T-helper 2 cell treated with Interferon-gamma antibody and Interleukin-4, amounts not matched to agents 5 μg/mL and 100 μg/mL, for 36 hours (primary cell): ENCODE measurements around the gene RASSF5.

Experiments
- DNase-seq: peaks from one replicate; pipeline ENCODE4 v3.0.0; 2021; ENCODE audit warnings: low spot score
- H3K27ac Mint-ChIP-seq: one replicate; pipeline ENCODE4 v1.8.0; 2021; ENCODE audit warnings: mild to moderate bottlenecking, mixed read lengths
- H3K27me3 Mint-ChIP-seq: one replicate; pipeline ENCODE4 v1.8.0; 2021; ENCODE audit warnings: low read depth, mixed read lengths
- H3K36me3 Mint-ChIP-seq: one replicate; pipeline ENCODE4 v1.8.0; 2021; ENCODE audit warnings: low read depth, mixed read lengths
- H3K4me1 Mint-ChIP-seq: one replicate; pipeline ENCODE4 v1.8.0; 2021; ENCODE audit warnings: low read depth, mixed read lengths
- H3K4me3 Mint-ChIP-seq: one replicate; pipeline ENCODE4 v1.8.0; 2022; ENCODE audit warnings: mild to moderate bottlenecking, moderate library complexity, mixed read lengths
- H3K9me3 Mint-ChIP-seq: one replicate; pipeline ENCODE4 v1.8.0; 2021; ENCODE audit warnings: mixed read lengths

RASSF5 gene

GRCh38 chr1:206507284-206508129 is at the start of gene RASSF5:
Gene RASSF5, plus strand, starts transcription at chr1:206507531. Its CDS starts 72 bp downstream, at chr1:206507603.
- no peak within 1 kb of the TSS for H3K27ac Mint-ChIP-seq
- peaks cover 42% of the 10 kb centered on the region for H3K27me3 Mint-ChIP-seq
- peaks cover 26% of the 10 kb centered on the region for H3K4me1 Mint-ChIP-seq
- peaks cover 5% of the 10 kb centered on the region for H3K36me3 Mint-ChIP-seq
- peak within 1 kb of the TSS; percentile 77 for H3K4me3 Mint-ChIP-seq
- DNase-seq, result peak; percentile 82
- no peaks in the 10 kb centered on the region for H3K9me3 Mint-ChIP-seq

- Mint-ChIP-seq H3K36me3 (peaks cover 16% of the 10 kb centered on the region), H3K4me3 (no peak overlapping the region), H3K9me3 (no peaks in the 10 kb centered on the region), H3K27me3 (no peaks in the 10 kb centered on the region), H3K27ac (no peak overlapping the region), H3K4me1 (peaks cover 22% of the 10 kb centered on the region)
- no peak for DNase-seq
Observed at GRCh38 chr1:206459703-206460102, 47.6 kb upstream of the RASSF5 start.

- Mint-ChIP-seq H3K36me3 (peaks cover 11% of the 10 kb centered on the region), H3K27ac (no peak overlapping the region), H3K9me3 (no peaks in the 10 kb centered on the region), H3K4me3 (no peak overlapping the region), H3K4me1 (peaks cover 31% of the 10 kb centered on the region), H3K27me3 (no peaks in the 10 kb centered on the region)
- DNase-seq, result no peak
Observed at GRCh38 chr1:206460836-206461426, 46.4 kb upstream of the RASSF5 start.

GRCh38 chr1:206461602-206462455 is 45.5 kb upstream of the RASSF5 start:
- peak; percentile 53 for DNase-seq
- peaks cover 34% of the 10 kb centered on the region for H3K4me1 Mint-ChIP-seq
- no peak overlapping the region for H3K27ac Mint-ChIP-seq
- peaks cover 10% of the 10 kb centered on the region for H3K36me3 Mint-ChIP-seq
- no peaks in the 10 kb centered on the region for H3K9me3 Mint-ChIP-seq
- no peaks in the 10 kb centered on the region for H3K27me3 Mint-ChIP-seq
- H3K4me3 Mint-ChIP-seq, result no peak overlapping the region

GRCh38 chr1:206463137-206463536 is 44.2 kb upstream of the RASSF5 start:
- H3K9me3 Mint-ChIP-seq, result no peaks in the 10 kb centered on the region
- H3K4me3 Mint-ChIP-seq, result no peak overlapping the region
- H3K27ac Mint-ChIP-seq, result peak overlapping the region; percentile 55
- peaks cover 44% of the 10 kb centered on the region for H3K4me1 Mint-ChIP-seq
- H3K36me3 Mint-ChIP-seq, result peaks cover 9% of the 10 kb centered on the region
- no peak for DNase-seq
- H3K27me3 Mint-ChIP-seq, result no peaks in the 10 kb centered on the region

- H3K36me3 Mint-ChIP-seq, result peaks cover 8% of the 10 kb centered on the region
- no peak overlapping the region for H3K4me3 Mint-ChIP-seq
- peaks cover 50% of the 10 kb centered on the region for H3K4me1 Mint-ChIP-seq
- DNase-seq, result no peak
- H3K27me3 Mint-ChIP-seq, result no peaks in the 10 kb centered on the region
- no peak overlapping the region for H3K27ac Mint-ChIP-seq
- H3K9me3 Mint-ChIP-seq, result no peaks in the 10 kb centered on the region
Observed at GRCh38 chr1:206463911-206464310, 43.4 kb upstream of the RASSF5 start.

- peak overlapping the region; percentile 56 for H3K27ac Mint-ChIP-seq
- H3K36me3 Mint-ChIP-seq, result peaks cover 8% of the 10 kb centered on the region
- DNase-seq, result no peak
- no peaks in the 10 kb centered on the region for H3K9me3 Mint-ChIP-seq
- H3K27me3 Mint-ChIP-seq, result no peaks in the 10 kb centered on the region
- H3K4me3 Mint-ChIP-seq, result no peak overlapping the region
- H3K4me1 Mint-ChIP-seq, result peaks cover 56% of the 10 kb centered on the region
Observed at GRCh38 chr1:206464456-206464964, 42.8 kb upstream of the RASSF5 start.

- H3K9me3 Mint-ChIP-seq, result no peaks in the 10 kb centered on the region
- H3K4me1 Mint-ChIP-seq, result peaks cover 63% of the 10 kb centered on the region
- peaks cover 11% of the 10 kb centered on the region for H3K36me3 Mint-ChIP-seq
- H3K4me3 Mint-ChIP-seq, result peak overlapping the region; percentile 73
- no peak for DNase-seq
- no peaks in the 10 kb centered on the region for H3K27me3 Mint-ChIP-seq
- H3K27ac Mint-ChIP-seq, result peak overlapping the region; percentile 87
Observed at GRCh38 chr1:206465951-206466350, 41.4 kb upstream of the RASSF5 start.

GRCh38 chr1:206466840-206467649 is 40.3 kb upstream of the RASSF5 start:
- H3K27ac Mint-ChIP-seq, result peak overlapping the region; percentile 79
- H3K9me3 Mint-ChIP-seq, result no peaks in the 10 kb centered on the region
- DNase-seq, result no peak
- H3K4me3 Mint-ChIP-seq, result peak overlapping the region; percentile 47
- peaks cover 20% of the 10 kb centered on the region for H3K36me3 Mint-ChIP-seq
- peaks cover 69% of the 10 kb centered on the region for H3K4me1 Mint-ChIP-seq
- H3K27me3 Mint-ChIP-seq, result no peaks in the 10 kb centered on the region

- peaks cover 28% of the 10 kb centered on the region for H3K36me3 Mint-ChIP-seq
- peak overlapping the region; percentile 84 for H3K27ac Mint-ChIP-seq
- no peak for DNase-seq
- peak overlapping the region; percentile 47 for H3K4me3 Mint-ChIP-seq
- no peaks in the 10 kb centered on the region for H3K27me3 Mint-ChIP-seq
- H3K4me1 Mint-ChIP-seq, result peaks cover 74% of the 10 kb centered on the region
- H3K9me3 Mint-ChIP-seq, result no peaks in the 10 kb centered on the region
Observed at GRCh38 chr1:206467915-206468314, 39.4 kb upstream of the RASSF5 start.

GRCh38 chr1:206468571-206468970 is 38.8 kb upstream of the RASSF5 start:
- Mint-ChIP-seq H3K4me3 (peak overlapping the region; percentile 47), H3K4me1 (peaks cover 71% of the 10 kb centered on the region), H3K36me3 (peaks cover 27% of the 10 kb centered on the region), H3K27me3 (no peaks in the 10 kb centered on the region), H3K9me3 (no peaks in the 10 kb centered on the region), H3K27ac (peak overlapping the region; percentile 84)
- DNase-seq, result no peak

- Mint-ChIP-seq H3K27ac (peak overlapping the region; percentile 50), H3K9me3 (no peaks in the 10 kb centered on the region), H3K4me3 (peak overlapping the region; percentile 90), H3K36me3 (peaks cover 35% of the 10 kb centered on the region), H3K27me3 (no peaks in the 10 kb centered on the region), H3K4me1 (peaks cover 76% of the 10 kb centered on the region)
- peak; percentile 31 for DNase-seq
Observed at GRCh38 chr1:206469411-206469932, 37.9 kb upstream of the RASSF5 start.
